ENCODE data around the gene F2RL1.

GRCh38 chr5:76851728-76852369 is 33.0 kb downstream of the F2RL1 start:
- TF ChIP-seq POLR2AphosphoS5 (IDR thresholded peaks at IDR 0.05; ENCODE audit: low read depth, low read length) (no peak), SIN3A (IDR thresholded peaks at IDR 0.05; ENCODE audit: borderline replicate concordance, insufficient read depth, low read length) (no peak), REST (IDR thresholded peaks at IDR 0.05; ENCODE audit: insufficient read depth in 1 of 2, low read depth in 2 of 2, low read length in 2 of 2) (no peak), TAF1 (IDR thresholded peaks at IDR 0.05; ENCODE audit: borderline replicate concordance, insufficient read depth, low read length) (no peak)
